Gastroesophageal sphincter (tissue), 4 donors: ENCODE results near the gene TBC1D1. TPM values are rescaled to one million over a fixed set of nuclear protein-coding genes. Genes with fewer than 3 reads are reported as not detected.
A peak's percentile ranks its signal among the peaks of the same experiment; 100 is the strongest.

Experiments
- ATAC-seq: fragments of 150-250 bp; one replicate; pipeline ENCODE4 v1.9.1; 2016; ENCODE audit warnings: mild to moderate bottlenecking, moderate library complexity
- H3K27ac ChIP-seq, 4 donors: fragments of 200-600 bp; sonication (generic) in 3 of 4; 1 replicate in 3 of 4; 2 replicates in 1 of 4; pipeline ENCODE4 v1.5.1; 2016 to 2019
- H3K27me3 ChIP-seq: fragments of 200-600 bp; sonication (generic); one replicate; pipeline ENCODE4 v1.5.1; 2019
- H3K36me3 ChIP-seq, 2 donors: fragments of 200-600 bp; sonication (generic); one replicate each; pipeline ENCODE4 v1.5.1; 2019; ENCODE audit warnings: control low read depth in 1 of 2
- H3K4me1 ChIP-seq, 3 donors: fragments of 200-600 bp; sonication (generic); 1 replicate in 2 of 3; 2 replicates in 1 of 3; pipeline ENCODE4 v1.5.1; 2016 to 2019; ENCODE audit warnings: control low read depth in 2 of 3
- H3K4me3 ChIP-seq, 2 donors: fragments of 200-600 bp; sonication (generic); one replicate each; pipeline ENCODE4 v1.5.1; 2019; ENCODE audit warnings: mild to moderate bottlenecking in 1 of 2, moderate library complexity in 1 of 2
- H3K9me3 ChIP-seq, 3 donors: fragments of 200-600 bp; sonication (generic); one replicate each; pipeline ENCODE4 v1.5.1; 2017 to 2019; ENCODE audit warnings: control low read depth in 2 of 3
- EP300 ChIP-seq: sonication (generic); formaldehyde crosslinking; IDR thresholded peaks from one replicate; pipeline ENCODE4 v1.6.1; 2017; ENCODE audit warnings: antibody characterized with exemption, mild to moderate bottlenecking
- POLR2A ChIP-seq, 2 donors: fragments of 450-650 bp; IDR thresholded peaks; one replicate each; pipeline ENCODE4 v1.6.1; 2017; ENCODE audit warnings: antibody characterized with exemption in 2 of 2, mild to moderate bottlenecking in 2 of 2, moderate library complexity in 1 of 2
- POLR2AphosphoS5 ChIP-seq: sonication (generic); formaldehyde crosslinking; IDR thresholded peaks from one replicate; pipeline ENCODE4 v1.6.1; 2017; ENCODE audit warnings: antibody characterized with exemption
- WGBS, 2 donors: methylation state at CpG; one replicate each; pipeline ENCODE4 v1.1.5; 2018; ENCODE audit warnings: low coverage in 1 of 2; 5-methylcytosine and 5-hydroxymethylcytosine counted together
- total RNA-seq, 4 donors: library from RNA; depleted of rRNA; stranded (reverse); fragments of >200 nt; gene quantifications; one replicate each; pipeline ENCODE4 v1.1.0, GENCODE V29; 2016
- TF ChIP-seq, protein P1 (sequence below), 4 experiments: fragments of 200-600 bp in 2 of 4; fragments of 450-650 bp in 2 of 4; sonication (generic) in 1 of 4; IDR thresholded peaks; one replicate each; pipeline ENCODE4 v1.5.1; 2017 to 2019; ENCODE audit warnings: antibody characterized with exemption in 4 of 4, mild to moderate bottlenecking in 2 of 4, moderate library complexity in 2 of 4

TBC1D1 gene
- total RNA-seq, 4 donors from 2014 or later: 190 to 279 (median 241) TPM

DNA sequence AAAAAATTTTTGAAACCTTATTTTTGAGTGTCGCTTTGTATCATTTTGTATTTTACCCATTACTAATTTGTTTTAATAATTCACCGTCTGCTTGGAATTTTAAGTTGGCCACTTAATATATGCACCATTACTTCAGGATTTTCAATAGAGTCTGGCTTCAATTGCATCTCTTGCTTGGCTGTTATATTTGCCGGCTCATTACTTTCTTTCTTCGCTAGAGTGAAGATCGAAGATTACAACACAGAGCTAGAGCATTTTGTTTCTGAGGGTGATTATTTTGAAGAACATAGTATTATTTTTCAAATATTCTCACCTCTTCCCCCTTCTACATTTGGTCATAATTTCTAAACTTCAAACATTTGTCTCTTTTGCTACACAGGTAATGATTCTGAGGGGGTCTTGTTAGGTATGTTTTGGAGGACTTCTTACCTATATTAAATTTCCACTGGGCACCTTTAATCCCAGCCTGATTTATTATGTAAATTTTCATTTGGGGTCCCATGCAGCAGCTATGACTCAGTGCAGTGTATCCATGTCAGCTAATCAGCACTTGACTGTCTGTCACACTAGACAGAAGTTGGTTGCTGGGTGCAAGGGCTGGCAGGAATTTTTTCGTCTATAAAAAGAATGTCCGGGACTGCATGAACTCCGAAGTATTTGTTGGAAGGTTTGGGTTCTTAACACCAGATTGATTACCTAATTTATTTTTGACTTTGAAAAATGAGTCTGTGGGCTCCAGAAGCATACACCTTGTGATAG, 18.6 kb downstream of the TBC1D1 start:
- Histone ChIP-seq H3K27me3 (no peaks in the 10 kb centered on the region), H3K4me1 (peaks cover 0 to 53% (median 11%) of the 10 kb centered on the region in 3 donors), H3K9me3 (no peaks in the 10 kb centered on the region), H3K27ac (peak overlapping the region in 3 of 4 donors; percentile 63 to 79 (median 76)), H3K4me3 (no peak overlapping the region), H3K36me3 (no peaks in the 10 kb centered on the region)
- TF ChIP-seq EP300: no peak
- no peak for TF ChIP-seq POLR2A (IDR thresholded peaks at IDR 0.05)
- no peak for TF ChIP-seq POLR2AphosphoS5
- TF ChIP-seq, protein P1, sequence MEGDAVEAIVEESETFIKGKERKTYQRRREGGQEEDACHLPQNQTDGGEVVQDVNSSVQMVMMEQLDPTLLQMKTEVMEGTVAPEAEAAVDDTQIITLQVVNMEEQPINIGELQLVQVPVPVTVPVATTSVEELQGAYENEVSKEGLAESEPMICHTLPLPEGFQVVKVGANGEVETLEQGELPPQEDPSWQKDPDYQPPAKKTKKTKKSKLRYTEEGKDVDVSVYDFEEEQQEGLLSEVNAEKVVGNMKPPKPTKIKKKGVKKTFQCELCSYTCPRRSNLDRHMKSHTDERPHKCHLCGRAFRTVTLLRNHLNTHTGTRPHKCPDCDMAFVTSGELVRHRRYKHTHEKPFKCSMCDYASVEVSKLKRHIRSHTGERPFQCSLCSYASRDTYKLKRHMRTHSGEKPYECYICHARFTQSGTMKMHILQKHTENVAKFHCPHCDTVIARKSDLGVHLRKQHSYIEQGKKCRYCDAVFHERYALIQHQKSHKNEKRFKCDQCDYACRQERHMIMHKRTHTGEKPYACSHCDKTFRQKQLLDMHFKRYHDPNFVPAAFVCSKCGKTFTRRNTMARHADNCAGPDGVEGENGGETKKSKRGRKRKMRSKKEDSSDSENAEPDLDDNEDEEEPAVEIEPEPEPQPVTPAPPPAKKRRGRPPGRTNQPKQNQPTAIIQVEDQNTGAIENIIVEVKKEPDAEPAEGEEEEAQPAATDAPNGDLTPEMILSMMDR (IDR thresholded peaks at IDR 0.05): no peak
- no peak for ATAC-seq
- WGBS, 2 donors: 54 to 75% methylated on average over 8 of the region's 8 CpGs

DNA sequence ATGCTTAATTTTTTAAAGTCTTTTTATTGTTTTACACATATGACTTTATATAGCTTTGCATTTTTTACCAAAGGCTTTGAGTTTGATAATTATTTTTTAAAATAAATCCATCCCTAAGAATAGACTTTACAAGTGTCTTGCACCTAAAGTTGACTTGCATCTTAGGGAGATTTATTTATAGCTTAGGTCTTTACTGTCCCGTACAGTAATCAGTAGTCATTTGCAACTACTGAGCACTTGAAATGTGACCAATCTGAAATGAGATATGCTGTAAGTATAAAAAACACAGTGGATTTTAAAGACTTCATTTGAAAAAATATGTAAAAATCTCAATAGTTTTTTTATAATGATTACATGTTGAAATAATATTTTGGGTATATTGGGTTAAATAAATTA, 19.2 kb downstream of the TBC1D1 start:
- TF ChIP-seq POLR2A (IDR thresholded peaks at IDR 0.05) (no peak), EP300 (no peak), POLR2AphosphoS5 (no peak)
- TF ChIP-seq, protein P1 (IDR thresholded peaks at IDR 0.05): no peak
- Histone ChIP-seq H3K9me3 (no peaks in the 10 kb centered on the region), H3K4me1 (peaks cover 0 to 50% (median 11%) of the 10 kb centered on the region in 3 donors), H3K36me3 (no peaks in the 10 kb centered on the region), H3K27me3 (no peaks in the 10 kb centered on the region), H3K4me3 (no peak overlapping the region), H3K27ac (peak overlapping the region in 1 of 4 donors; percentile 79)
- no peak for ATAC-seq
- WGBS, 2 donors: 29% methylated on average over 1 of the region's 1 CpG; no CpG with 5 or more reads in 1 of the 2 donors

DNA sequence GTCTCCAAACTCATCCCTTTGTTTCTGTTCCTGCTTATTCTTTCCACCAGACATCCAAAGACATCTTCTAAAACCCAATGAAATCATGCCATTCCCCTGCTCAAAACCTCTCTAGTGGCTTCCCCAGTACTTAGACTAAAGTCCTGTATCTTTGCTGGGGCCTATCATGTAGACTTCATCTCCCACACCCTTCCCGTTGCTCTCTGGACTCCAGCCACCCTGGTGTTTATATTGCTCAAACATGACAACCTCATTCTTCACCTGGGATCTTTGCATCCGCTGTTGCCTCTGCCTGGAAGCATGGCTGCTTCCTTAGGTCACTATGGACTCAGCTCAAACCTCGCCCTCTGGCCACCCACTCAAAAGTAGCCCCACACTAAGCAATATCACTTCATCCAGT, 23.7 kb downstream of the TBC1D1 start:
- Histone ChIP-seq H3K27me3 (no peaks in the 10 kb centered on the region), H3K27ac (no peak overlapping the region), H3K36me3 (no peaks in the 10 kb centered on the region), H3K4me3 (no peak overlapping the region), H3K4me1 (peaks cover 0 to 49% (median 5%) of the 10 kb centered on the region in 3 donors), H3K9me3 (no peaks in the 10 kb centered on the region)
- no peak for ATAC-seq
- WGBS, 2 donors: 67 to 80% methylated on average over 3 of the region's 3 CpGs
- TF ChIP-seq POLR2A (IDR thresholded peaks at IDR 0.05): no peak
- TF ChIP-seq, protein P1 (IDR thresholded peaks at IDR 0.05): no peak
- TF ChIP-seq POLR2AphosphoS5: no peak
- TF ChIP-seq EP300: no peak

DNA sequence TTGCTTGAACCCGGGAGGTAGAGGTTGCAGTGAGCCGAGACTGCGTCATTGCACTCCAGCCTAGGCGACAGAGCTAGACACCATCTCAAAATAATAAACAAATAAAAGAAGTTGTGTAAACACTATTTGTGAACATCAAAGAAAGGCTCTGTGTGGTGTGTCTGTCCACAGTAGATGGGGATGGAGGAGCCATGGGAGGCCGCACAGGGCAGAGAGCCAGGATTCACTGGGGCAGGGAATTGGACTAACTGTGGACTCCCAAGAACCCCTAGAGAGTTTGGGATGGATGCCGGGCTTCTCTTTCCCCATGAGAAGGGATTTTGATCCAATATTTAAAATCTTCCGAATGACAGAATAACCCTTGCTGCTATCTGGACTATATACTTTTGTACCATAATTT, 26.5 kb downstream of the TBC1D1 start:
- Histone ChIP-seq H3K4me1 (peaks cover 0 to 26% (median 0%) of the 10 kb centered on the region in 3 donors), H3K27ac (no peak overlapping the region), H3K4me3 (no peak overlapping the region), H3K9me3 (no peaks in the 10 kb centered on the region), H3K36me3 (no peaks in the 10 kb centered on the region), H3K27me3 (no peaks in the 10 kb centered on the region)
- WGBS, 2 donors: 80 to 89% methylated on average over 3 to 7 of the region's 7 CpGs
- no peak for TF ChIP-seq EP300
- no peak for TF ChIP-seq POLR2AphosphoS5
- no peak for TF ChIP-seq POLR2A (IDR thresholded peaks at IDR 0.05)
- TF ChIP-seq, protein P1 (IDR thresholded peaks at IDR 0.05): no peak
- no peak for ATAC-seq

DNA sequence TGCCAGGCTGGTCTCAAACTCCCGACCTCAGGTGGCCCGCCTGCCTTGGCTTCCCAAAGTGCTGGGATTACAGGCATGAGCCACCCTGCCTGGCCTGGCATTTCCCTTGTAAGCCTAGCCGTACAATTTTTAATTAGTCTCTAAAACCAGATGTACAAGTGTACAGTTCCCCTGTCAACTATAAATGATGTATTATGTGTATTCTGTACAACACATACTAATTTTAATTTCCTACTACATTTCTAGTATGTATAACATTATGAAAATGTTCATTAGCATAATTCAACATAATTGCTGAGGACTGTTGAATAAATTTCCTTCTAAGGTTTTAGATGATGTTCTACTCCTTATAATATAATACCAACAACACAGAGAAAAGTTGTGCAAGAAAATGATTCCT, 27.8 kb downstream of the TBC1D1 start:
- no peak for ATAC-seq
- TF ChIP-seq, protein P1 (IDR thresholded peaks at IDR 0.05): no peak
- TF ChIP-seq POLR2AphosphoS5 (no peak), EP300 (no peak), POLR2A (IDR thresholded peaks at IDR 0.05) (no peak)
- Histone ChIP-seq H3K4me3 (no peak overlapping the region), H3K27ac (no peak overlapping the region), H3K27me3 (no peaks in the 10 kb centered on the region), H3K36me3 (no peaks in the 10 kb centered on the region), H3K4me1 (peaks cover 0 to 26% (median 0%) of the 10 kb centered on the region in 3 donors), H3K9me3 (no peaks in the 10 kb centered on the region)
- WGBS, 2 donors: 73 to 75% methylated on average over 2 to 3 of the region's 3 CpGs
